ENCODE data around the gene YES1. TPM values are rescaled to one million over a fixed set of nuclear protein-coding genes. Genes with fewer than 3 reads are reported as not detected.
A peak's percentile ranks its signal among the peaks of the same experiment; 100 is the strongest.
"Not testable (repeated sequence)": the region's sequence is repeated elsewhere in the genome, so short reads cannot be mapped to it uniquely, and the experiment has no call there.

The YES1 gene
- polyA plus RNA-seq, 5 donors, result 44.0 to 75.4 (median 59.9) TPM

- no peak for DNase-seq
Observed at GRCh38 chr18:827093-827677, 15.1 kb upstream of the YES1 start.

GRCh38 chr18:825891-826585, 14.0 kb upstream of the YES1 start:
- DNase-seq, result no peak

- DNase-seq, result no peak
Observed at GRCh38 chr18:824179-824578, 12.1 kb upstream of the YES1 start.

GRCh38 chr18:820591-821165, 8.6 kb upstream of the YES1 start:
- no peak for DNase-seq

- no peak for DNase-seq
Observed at GRCh38 chr18:816869-817268, 4.8 kb upstream of the YES1 start.

GRCh38 chr18:816088-816653, 4.1 kb upstream of the YES1 start:
- DNase-seq, result no peak

GRCh38 chr18:815353-815752, 3.3 kb upstream of the YES1 start:
- no peak for DNase-seq

GRCh38 chr18:814300-815084, 2.5 kb upstream of the YES1 start:
- no peak for DNase-seq

- no peak for DNase-seq
Observed at GRCh38 chr18:813172-814071, 1.4 kb upstream of the YES1 start.

- DNase-seq, result peak; percentile 83 to 89
Observed at GRCh38 chr18:812376-813171, 532 bp upstream of the YES1 start.

GRCh38 chr18:811182-811891, 705 bp downstream of the YES1 start:
- DNase-seq, result peak in 1 of 2 donors; percentile 36

- no peak for DNase-seq
Observed at GRCh38 chr18:809985-810642, 1.9 kb downstream of the YES1 start.

GRCh38 chr18:809228-809627, 2.8 kb downstream of the YES1 start:
- not testable (repeated sequence) for DNase-seq

GRCh38 chr18:808502-808901, 3.5 kb downstream of the YES1 start:
- DNase-seq, result no peak

GRCh38 chr18:808086-808485, 4.0 kb downstream of the YES1 start:
- no peak for DNase-seq

GRCh38 chr18:805755-806110, 6.3 kb downstream of the YES1 start:
- DNase-seq, result no peak

- DNase-seq, result no peak
Observed at GRCh38 chr18:805008-805754, 6.9 kb downstream of the YES1 start.

GRCh38 chr18:801137-801536, 10.9 kb downstream of the YES1 start:
- no peak for DNase-seq

Data from right lung (tissue), 5 donors.